GM12878 (cell line): Measurements from ENCODE around the gene RASA1. TPM values are rescaled to one million over a fixed set of nuclear protein-coding genes. Genes with fewer than 3 reads are reported as not detected.

ENCODE experiments used
- ATAC-seq: fragments of 200-7000 bp; cut with Tn5 transposase; 3 replicates; pipeline ENCODE4 v1.9.1; 2020; ENCODE audit warnings: mild to moderate bottlenecking, moderate library complexity
- BruUV-seq: library from RNA; stranded (reverse); fragments of 400-500 nt; replicated peaks from 2 replicates; lab custom pipeline; 2021; lab: Mats Ljungman, UMichigan
- CTCF ChIA-PET: fragments of 300-600 bp; sonication (Branson Sonifier 250); formaldehyde crosslinking; extraction: SDS; loops from one replicate; lab custom pipeline; 2021; ENCODE audit warnings: inconsistent platforms; lab: Yijun Ruan, JAX
- POLR2A ChIA-PET: fragments of 350-600 bp; formaldehyde crosslinking; extraction: SDS; loops from one replicate; lab custom pipeline; 2021; ENCODE audit warnings: inconsistent platforms; lab: Charles Lee
- RAD21 ChIA-PET: fragments of 300-600 bp; sonication (Branson Sonifier 250); formaldehyde crosslinking; loops from one replicate; lab custom pipeline; 2023; ENCODE audit warnings: antibody characterized with exemption; ENCODE audit not compliant: unreplicated experiment; lab: Charles Lee
- SMC1A ChIA-PET: fragments of 300-600 bp; sonication (Branson Sonifier 250); formaldehyde crosslinking; loops from one replicate; lab custom pipeline; 2023; ENCODE audit not compliant: unreplicated experiment, uncharacterized antibody; lab: Charles Lee
- DNase-seq: peaks from one replicate; pipeline ENCODE4 v3.0.0-alpha.2; 2011; ENCODE audit warnings: low read depth, low spot score
- FAIRE-seq: peaks from 3 replicates; lab custom pipeline; 2011; peaks lifted over from hg19 to GRCh38; lab: Jason Lieb, UNC
- H2AFZ ChIP-seq: 2 replicates; pipeline ENCODE4 v1.6.0; 2011; ENCODE audit warnings: low read depth, low read length, control low read depth; ENCODE audit not compliant: control insufficient read depth
- H3K27ac ChIP-seq: 2 replicates; pipeline ENCODE4 v1.5.1; 2011; ENCODE audit warnings: control low read depth; ENCODE audit not compliant: control insufficient read depth, insufficient read depth
- H3K27me3 ChIP-seq, 2 experiments: replicated peaks in 1 of 2; 2 replicates each; pipeline versions ENCODE4 v1.6.0 to v1.6.1; 2011; ENCODE audit warnings: low read length in 1 of 2; ENCODE audit not compliant: control insufficient read depth in 2 of 2, insufficient read depth in 2 of 2
- H3K36me3 ChIP-seq, 2 experiments: 2 replicates each; pipeline ENCODE4 v1.5.1; 2011; ENCODE audit warnings: low read length in 1 of 2; ENCODE audit not compliant: control insufficient read depth in 2 of 2, insufficient read depth in 2 of 2
- H3K4me1 ChIP-seq: 2 replicates; pipeline ENCODE4 v1.6.1; 2011; ENCODE audit warnings: mild to moderate bottlenecking, low read length, moderate library complexity, mixed read lengths; ENCODE audit not compliant: control insufficient read depth, insufficient read depth
- H3K4me2 ChIP-seq: 2 replicates; pipeline ENCODE4 v1.6.0; 2011; ENCODE audit warnings: control low read depth; ENCODE audit not compliant: control insufficient read depth, insufficient read depth
- H3K4me3 ChIP-seq: fragments of 200-600 bp; sonication (generic); 2 replicates; pipeline ENCODE4 v1.5.1; 2016
- H3K79me2 ChIP-seq: 2 replicates; pipeline ENCODE4 v1.6.0; 2011; ENCODE audit warnings: low read length; ENCODE audit not compliant: control insufficient read depth, insufficient read depth
- H3K9ac ChIP-seq: 2 replicates; pipeline ENCODE4 v1.8.0; 2011; ENCODE audit warnings: low read length, control low read depth, mixed read lengths; ENCODE audit not compliant: control insufficient read depth, insufficient read depth
- H3K9me3 ChIP-seq: replicated peaks from 3 replicates; pipeline ENCODE4 v1.5.1; 2011; ENCODE audit warnings: mild to moderate bottlenecking, low read length; ENCODE audit not compliant: control insufficient read depth, insufficient read depth
- H4K20me1 ChIP-seq: 2 replicates; pipeline ENCODE4 v1.6.0; 2011; ENCODE audit not compliant: control insufficient read depth, insufficient read depth
- CHD1 ChIP-seq: IDR thresholded peaks from 2 replicates; pipeline ENCODE4 v1.6.1; 2012; ENCODE audit warnings: low read depth, low read length, improper control_type of control experiment
- EP300 ChIP-seq, 2 experiments: fragments of 150-350 bp in 1 of 2; IDR thresholded peaks; 2 replicates each; pipeline ENCODE4 v1.6.1; 2011 to 2012; ENCODE audit warnings: low read depth in 2 of 2, low read length in 2 of 2, borderline replicate concordance in 1 of 2, improper control_type of control experiment in 1 of 2, inconsistent platforms in 1 of 2; ENCODE audit not compliant: control insufficient read depth in 1 of 2
- HDAC2 ChIP-seq: fragments of 200-600 bp; sonication (generic); IDR thresholded peaks from 2 replicates; pipeline ENCODE4 v1.6.1; 2017
- NBN ChIP-seq: fragments of 450-650 bp; IDR thresholded peaks from 2 replicates; pipeline ENCODE4 v1.6.1; 2016
- POU2F2 ChIP-seq: IDR thresholded peaks from 3 replicates; pipeline ENCODE4 v1.6.1; 2011; ENCODE audit warnings: low read depth, mild to moderate bottlenecking, low read length, borderline replicate concordance
- RFX5 ChIP-seq: IDR thresholded peaks from 2 replicates; pipeline ENCODE4 v1.6.1; 2011; ENCODE audit warnings: low read depth, low read length, improper control_type of control experiment
- STAT1 ChIP-seq: fragments of 450-650 bp; conservative IDR thresholded peaks from 2 replicates; pipeline ENCODE4 v1.6.1; 2014; ENCODE audit warnings: antibody characterized with exemption, mild to moderate bottlenecking
- TCF3 ChIP-seq: IDR thresholded peaks from 2 replicates; pipeline ENCODE4 v1.6.1; 2012; ENCODE audit warnings: low read depth, mild to moderate bottlenecking, low read length, borderline replicate concordance; ENCODE audit not compliant: insufficient read depth
- WGBS: methylation state at CpG from one replicate; pipeline ENCODE4 v1.1.6; 2016; ENCODE audit warnings: low lambda C conversion rate; ENCODE audit not compliant: insufficient replicate concordance, insufficient coverage; ENCODE audit errors: missing lambda C conversion rate; 5-methylcytosine and 5-hydroxymethylcytosine counted together
- in situ Hi-C: fragments of 300-500 bp; cut with MboI; formaldehyde crosslinking; loops from 9 replicates; pipeline ENCODE4 v1.14.3; 2018; ENCODE audit warnings: mixed read lengths
- intact Hi-C: fragments of 100-400 bp; cut with micrococcal nuclease; formaldehyde crosslinking; loops from one replicate; pipeline ENCODE4 v1.14.2; 2022; ENCODE audit not compliant: unreplicated experiment
- polyA plus RNA-seq, 11 experiments: library from polyadenylated mRNA; depleted of rRNA in 4 of 11; unstranded in 6 of 11; stranded (reverse) in 5 of 11; fragments of >200 nt; fragmentation: Nextera tagmentation in 4 of 11; fragmentation: Illumina TruSeq in 1 of 11; extraction: Ambion mirVana in 4 of 11; extraction: Trizol in 1 of 11; gene quantifications; 1 replicate in 1 of 11; 2 replicates in 10 of 11; pipeline versions ENCODE4 v1.2.1 to v1.2.3, GENCODE V29; 2011 to 2016; ENCODE audit warnings: inconsistent platforms in 2 of 11, missing spikeins in 2 of 11, low read depth in 1 of 11
- total RNA-seq, 4 experiments: library from RNA; depleted of rRNA in 3 of 4; stranded (reverse); fragments of >200 nt in 3 of 4; fragmentation: Illumina TruSeq in 1 of 4; extraction: Trizol in 1 of 4; gene quantifications; 2 replicates each; pipeline versions ENCODE4 v1.2.1 to v1.2.3, GENCODE V29; 2013 to 2021
- TF ChIP-seq, protein P1 (sequence below): fragments of 450-650 bp; formaldehyde crosslinking; IDR thresholded peaks from 2 replicates; pipeline ENCODE4 v1.4.0; 2020; ENCODE audit warnings: mild to moderate bottlenecking, moderate library complexity
- TF ChIP-seq, protein P2 (sequence below): fragments of 450-650 bp; IDR thresholded peaks from 2 replicates; pipeline ENCODE4 v1.6.1; 2018; ENCODE audit warnings: mild to moderate bottlenecking, low read depth, moderate library complexity; ENCODE audit not compliant: partially characterized antibody
- TF ChIP-seq, protein P3 (sequence below): fragments of 450-650 bp; IDR thresholded peaks from 2 replicates; pipeline ENCODE4 v1.6.1; 2016; ENCODE audit warnings: mild to moderate bottlenecking

The RASA1 gene
- total and polyA plus RNA-seq, 10 of the 15 experiments (the other 5 are each of a cell fraction or from before 2014, with no cell fraction given): 7.8 to 72.3 (median 21.8) TPM

GRCh38 chr5:87388129-87388528 lies 120.4 kb downstream of the RASA1 start:
- DNase-seq: no peak
- H3K9ac ChIP-seq: no peak overlapping the region
- BruUV-seq: no TSS peak
- SMC1A ChIA-PET: interaction anchor here (0.6 to 1.8 kb wide), 2 partner anchors 12 to 145 kb away, joined by 3 to 6 read pairs; no protein-coding TSS in a partner anchor
- no peak overlapping the region for H3K27ac ChIP-seq
- H3K4me2 ChIP-seq: no peak overlapping the region
- WGBS: 100% methylated on average over 2 of the region's 2 CpGs
- no peak overlapping the region for H3K4me3 ChIP-seq
- peaks cover 2 to 29% of the 10 kb centered on the region in 2 experiments for H3K36me3 ChIP-seq
- no peak overlapping the region for H2AFZ ChIP-seq
- no peaks in the 10 kb centered on the region for H3K27me3 ChIP-seq
- H4K20me1 ChIP-seq: no peaks in the 10 kb centered on the region
- POLR2A ChIA-PET: no interaction called here
- RAD21 ChIA-PET: no interaction called here
- no peak for FAIRE-seq
- no peaks in the 10 kb centered on the region for H3K79me2 ChIP-seq
- no peaks in the 10 kb centered on the region for H3K9me3 ChIP-seq
- intact Hi-C loops (no loop called here), in situ Hi-C loops (no loop called here)
- TF ChIP-seq, protein P1, sequence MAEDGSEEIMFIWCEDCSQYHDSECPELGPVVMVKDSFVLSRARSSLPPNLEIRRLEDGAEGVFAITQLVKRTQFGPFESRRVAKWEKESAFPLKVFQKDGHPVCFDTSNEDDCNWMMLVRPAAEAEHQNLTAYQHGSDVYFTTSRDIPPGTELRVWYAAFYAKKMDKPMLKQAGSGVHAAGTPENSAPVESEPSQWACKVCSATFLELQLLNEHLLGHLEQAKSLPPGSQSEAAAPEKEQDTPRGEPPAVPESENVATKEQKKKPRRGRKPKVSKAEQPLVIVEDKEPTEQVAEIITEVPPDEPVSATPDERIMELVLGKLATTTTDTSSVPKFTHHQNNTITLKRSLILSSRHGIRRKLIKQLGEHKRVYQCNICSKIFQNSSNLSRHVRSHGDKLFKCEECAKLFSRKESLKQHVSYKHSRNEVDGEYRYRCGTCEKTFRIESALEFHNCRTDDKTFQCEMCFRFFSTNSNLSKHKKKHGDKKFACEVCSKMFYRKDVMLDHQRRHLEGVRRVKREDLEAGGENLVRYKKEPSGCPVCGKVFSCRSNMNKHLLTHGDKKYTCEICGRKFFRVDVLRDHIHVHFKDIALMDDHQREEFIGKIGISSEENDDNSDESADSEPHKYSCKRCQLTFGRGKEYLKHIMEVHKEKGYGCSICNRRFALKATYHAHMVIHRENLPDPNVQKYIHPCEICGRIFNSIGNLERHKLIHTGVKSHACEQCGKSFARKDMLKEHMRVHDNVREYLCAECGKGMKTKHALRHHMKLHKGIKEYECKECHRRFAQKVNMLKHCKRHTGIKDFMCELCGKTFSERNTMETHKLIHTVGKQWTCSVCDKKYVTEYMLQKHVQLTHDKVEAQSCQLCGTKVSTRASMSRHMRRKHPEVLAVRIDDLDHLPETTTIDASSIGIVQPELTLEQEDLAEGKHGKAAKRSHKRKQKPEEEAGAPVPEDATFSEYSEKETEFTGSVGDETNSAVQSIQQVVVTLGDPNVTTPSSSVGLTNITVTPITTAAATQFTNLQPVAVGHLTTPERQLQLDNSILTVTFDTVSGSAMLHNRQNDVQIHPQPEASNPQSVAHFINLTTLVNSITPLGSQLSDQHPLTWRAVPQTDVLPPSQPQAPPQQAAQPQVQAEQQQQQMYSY (CRISPR knock-in tag): no peak
- no peak for TF ChIP-seq POU2F2
- TF ChIP-seq STAT1: no peak
- no peak for TF ChIP-seq NBN
- no peak for TF ChIP-seq EP300 (IDR thresholded peaks at IDR 0.05; ENCODE audit: borderline replicate concordance in 1 of 2, control insufficient read depth in 1 of 2, low read depth in 2 of 2, low read length in 2 of 2)
- no peak for TF ChIP-seq CHD1
- no peak for TF ChIP-seq TCF3
- TF ChIP-seq, protein P2, sequence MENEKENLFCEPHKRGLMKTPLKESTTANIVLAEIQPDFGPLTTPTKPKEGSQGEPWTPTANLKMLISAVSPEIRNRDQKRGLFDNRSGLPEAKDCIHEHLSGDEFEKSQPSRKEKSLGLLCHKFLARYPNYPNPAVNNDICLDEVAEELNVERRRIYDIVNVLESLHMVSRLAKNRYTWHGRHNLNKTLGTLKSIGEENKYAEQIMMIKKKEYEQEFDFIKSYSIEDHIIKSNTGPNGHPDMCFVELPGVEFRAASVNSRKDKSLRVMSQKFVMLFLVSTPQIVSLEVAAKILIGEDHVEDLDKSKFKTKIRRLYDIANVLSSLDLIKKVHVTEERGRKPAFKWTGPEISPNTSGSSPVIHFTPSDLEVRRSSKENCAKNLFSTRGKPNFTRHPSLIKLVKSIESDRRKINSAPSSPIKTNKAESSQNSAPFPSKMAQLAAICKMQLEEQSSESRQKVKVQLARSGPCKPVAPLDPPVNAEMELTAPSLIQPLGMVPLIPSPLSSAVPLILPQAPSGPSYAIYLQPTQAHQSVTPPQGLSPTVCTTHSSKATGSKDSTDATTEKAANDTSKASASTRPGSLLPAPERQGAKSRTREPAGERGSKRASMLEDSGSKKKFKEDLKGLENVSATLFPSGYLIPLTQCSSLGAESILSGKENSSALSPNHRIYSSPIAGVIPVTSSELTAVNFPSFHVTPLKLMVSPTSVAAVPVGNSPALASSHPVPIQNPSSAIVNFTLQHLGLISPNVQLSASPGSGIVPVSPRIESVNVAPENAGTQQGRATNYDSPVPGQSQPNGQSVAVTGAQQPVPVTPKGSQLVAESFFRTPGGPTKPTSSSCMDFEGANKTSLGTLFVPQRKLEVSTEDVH: no peak
- TF ChIP-seq, protein P3, sequence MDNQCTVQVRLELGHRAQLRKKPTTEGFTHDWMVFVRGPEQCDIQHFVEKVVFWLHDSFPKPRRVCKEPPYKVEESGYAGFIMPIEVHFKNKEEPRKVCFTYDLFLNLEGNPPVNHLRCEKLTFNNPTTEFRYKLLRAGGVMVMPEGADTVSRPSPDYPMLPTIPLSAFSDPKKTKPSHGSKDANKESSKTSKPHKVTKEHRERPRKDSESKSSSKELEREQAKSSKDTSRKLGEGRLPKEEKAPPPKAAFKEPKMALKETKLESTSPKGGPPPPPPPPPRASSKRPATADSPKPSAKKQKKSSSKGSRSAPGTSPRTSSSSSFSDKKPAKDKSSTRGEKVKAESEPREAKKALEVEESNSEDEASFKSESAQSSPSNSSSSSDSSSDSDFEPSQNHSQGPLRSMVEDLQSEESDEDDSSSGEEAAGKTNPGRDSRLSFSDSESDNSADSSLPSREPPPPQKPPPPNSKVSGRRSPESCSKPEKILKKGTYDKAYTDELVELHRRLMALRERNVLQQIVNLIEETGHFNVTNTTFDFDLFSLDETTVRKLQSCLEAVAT: no peak
- no peak for TF ChIP-seq HDAC2
- no peak for TF ChIP-seq RFX5
- CTCF ChIA-PET: interaction anchor here (0.7 kb wide), 1 partner anchor 12 kb away, joined by 3 read pairs; no protein-coding TSS in a partner anchor
- no peak for ATAC-seq
- no peaks in the 10 kb centered on the region for H3K4me1 ChIP-seq
